RCC 7860 (cell line): ENCODE data around the gene ADAMTS2.

Experiments
- DNase-seq: peaks from one replicate; pipeline ENCODE4 v3.0.0-alpha.2; 2015; ENCODE audit warnings: low spot score
- FAIRE-seq: peaks from 2 replicates; lab custom pipeline; 2012; peaks lifted over from hg19 to GRCh38; lab: Jason Lieb, UNC

ADAMTS2 gene

GRCh38 chr5:179185941-179186411 lies 159.3 kb downstream of the ADAMTS2 start:
- DNase-seq: no peak
- no peak for FAIRE-seq

- no peak for FAIRE-seq
- no peak for DNase-seq
These were observed 159.9 kb downstream of the ADAMTS2 start for GRCh38 chr5:179185256-179185940.

GRCh38 chr5:179184521-179185050 lies 160.7 kb downstream of the ADAMTS2 start:
- DNase-seq (no peak), FAIRE-seq (no peak)

- DNase-seq: no peak
- FAIRE-seq: no peak
These were observed 161.8 kb downstream of the ADAMTS2 start for GRCh38 chr5:179183481-179183880.

GRCh38 chr5:179182601-179183000 lies 162.7 kb downstream of the ADAMTS2 start:
- FAIRE-seq (no peak), DNase-seq (no peak)

- no peak for FAIRE-seq
These were observed 163.3 kb downstream of the ADAMTS2 start for GRCh38 chr5:179181988-179182387.

GRCh38 chr5:179180921-179181645 lies 164.2 kb downstream of the ADAMTS2 start:
- FAIRE-seq: no peak

More at GRCh38 chr5:179181988-179182387, 163.3 kb downstream of the ADAMTS2 start:
- no peak for DNase-seq

GRCh38 chr5:179180061-179180610 lies 165.1 kb downstream of the ADAMTS2 start:
- FAIRE-seq: no peak
- DNase-seq: no peak

More at GRCh38 chr5:179180921-179181645, 164.2 kb downstream of the ADAMTS2 start:
- DNase-seq: no peak

- no peak for FAIRE-seq
These were observed 167.3 kb downstream of the ADAMTS2 start for GRCh38 chr5:179177711-179178575.

GRCh38 chr5:179176571-179177230 lies 168.6 kb downstream of the ADAMTS2 start:
- FAIRE-seq (no peak), DNase-seq (no peak)

More at GRCh38 chr5:179177711-179178575, 167.3 kb downstream of the ADAMTS2 start:
- no peak for DNase-seq

GRCh38 chr5:179176166-179176565 lies 169.1 kb downstream of the ADAMTS2 start:
- DNase-seq (no peak), FAIRE-seq (no peak)

GRCh38 chr5:179171816-179172745 lies 173.2 kb downstream of the ADAMTS2 start:
- FAIRE-seq (no peak), DNase-seq (no peak)

GRCh38 chr5:179171251-179171815 lies 173.9 kb downstream of the ADAMTS2 start:
- DNase-seq: no peak
- FAIRE-seq: no peak

GRCh38 chr5:179170606-179171005 lies 174.7 kb downstream of the ADAMTS2 start:
- no peak for FAIRE-seq

GRCh38 chr5:179169836-179170235 lies 175.4 kb downstream of the ADAMTS2 start:
- DNase-seq (no peak), FAIRE-seq (no peak)

More at GRCh38 chr5:179170606-179171005, 174.7 kb downstream of the ADAMTS2 start:
- DNase-seq: no peak

GRCh38 chr5:179168664-179169063 lies 176.6 kb downstream of the ADAMTS2 start:
- DNase-seq: no peak
- FAIRE-seq: no peak

- no peak for FAIRE-seq
- no peak for DNase-seq
These were observed 177.3 kb downstream of the ADAMTS2 start for GRCh38 chr5:179167871-179168451.
